A549 (cell line): ENCODE data around the gene CLPSL1. TPM values are rescaled to one million over a fixed set of nuclear protein-coding genes. Genes with fewer than 3 reads are reported as not detected.
A peak's percentile ranks its signal among the peaks of the same experiment; 100 is the strongest.

ENCODE experiments used
- ATAC-seq, 2 experiments: fragments of 200-7000 bp in 1 of 2; fragments of >200 bp in 1 of 2; cut with Nextera tagmentation in 1 of 2; cut with Tn5 transposase in 1 of 2; 3 replicates each; pipeline versions ENCODE4 v1.8.0 to v1.9.1; 2018 to 2020; ENCODE audit warnings: mild to moderate bottlenecking in 1 of 2, moderate library complexity in 1 of 2
- CTCF ChIA-PET: fragments of 300-600 bp; sonication (Branson Sonifier 250); formaldehyde crosslinking; extraction: SDS; loops from one replicate; lab custom pipeline; 2021; ENCODE audit warnings: antibody characterized with exemption, inconsistent platforms; lab: Yijun Ruan, JAX
- POLR2A ChIA-PET: fragments of 350-600 bp; formaldehyde crosslinking; extraction: SDS; loops from one replicate; lab custom pipeline; 2021; ENCODE audit warnings: antibody characterized with exemption, inconsistent platforms; lab: Yijun Ruan, JAX
- DNase-seq, 2 experiments: peaks; one replicate each; pipeline versions ENCODE4 v3.0.0 to v3.0.0-alpha.2; 2011 to 2016; ENCODE audit warnings: low read depth in 1 of 2, low spot score in 1 of 2
- FAIRE-seq: peaks from 2 replicates; lab custom pipeline; 2011; peaks lifted over from hg19 to GRCh38; lab: Jason Lieb, UNC
- H3K27ac ChIP-seq, 2 experiments: fragments of >200 bp; sonication (Bioruptor Twin); formaldehyde crosslinking; 3 replicates each; pipeline ENCODE4 v1.5.1; 2016 to 2017
- H3K4me1 ChIP-seq: fragments of >200 bp; sonication (Bioruptor Twin); formaldehyde crosslinking; 3 replicates; pipeline ENCODE4 v1.6.1; 2016
- H3K4me2 ChIP-seq: fragments of >200 bp; sonication (Bioruptor Twin); formaldehyde crosslinking; 3 replicates; pipeline ENCODE4 v1.6.1; 2016
- H3K4me3 ChIP-seq: fragments of >200 bp; sonication (Bioruptor Twin); formaldehyde crosslinking; 3 replicates; pipeline ENCODE4 v1.5.1; 2016
- H3K9me3 ChIP-seq: fragments of >200 bp; sonication (Bioruptor Twin); formaldehyde crosslinking; 3 replicates; pipeline ENCODE4 v1.6.1; 2016
- ATOH8 ChIP-seq: fragments of 250-450 bp; sonication (Bioruptor Pico); IDR thresholded peaks from 2 replicates; pipeline ENCODE4 v1.5.0; 2020; ENCODE audit warnings: low read depth, mild to moderate bottlenecking, moderate library complexity
- BCL3 ChIP-seq: fragments of >200 bp; sonication (Bioruptor Twin); formaldehyde crosslinking; IDR thresholded peaks from 3 replicates; pipeline ENCODE4 v1.6.1; 2016
- CBX2 ChIP-seq: fragments of 200-600 bp; sonication (generic); IDR thresholded peaks from 2 replicates; pipeline ENCODE4 v1.6.1; 2016; ENCODE audit warnings: low read depth, mild to moderate bottlenecking, borderline replicate concordance
- CBX8 ChIP-seq: fragments of 200-600 bp; sonication (generic); IDR thresholded peaks from 2 replicates; pipeline ENCODE4 v1.6.1; 2016
- CHD2 ChIP-seq: fragments of 150-350 bp; IDR thresholded peaks from 2 replicates; pipeline ENCODE4 v1.6.1; 2014; ENCODE audit warnings: low read length; ENCODE audit not compliant: partially characterized antibody
- CHD4 ChIP-seq: fragments of 200-600 bp; sonication (generic); IDR thresholded peaks from 2 replicates; pipeline ENCODE4 v1.6.1; 2016; ENCODE audit warnings: antibody characterized with exemption, mild to moderate bottlenecking, borderline replicate concordance
- CTCF ChIP-seq: fragments of >200 bp; sonication (Bioruptor Twin); formaldehyde crosslinking; IDR thresholded peaks from 3 replicates; pipeline ENCODE4 v1.5.1; 2016
- E2F6 ChIP-seq: IDR thresholded peaks from 2 replicates; pipeline ENCODE4 v1.6.1; 2012; ENCODE audit warnings: low read depth, borderline replicate concordance
- EHF ChIP-seq: fragments of 250-450 bp; sonication (Bioruptor Pico); IDR thresholded peaks from 2 replicates; pipeline ENCODE4 v1.5.0; 2020; ENCODE audit warnings: mild to moderate bottlenecking
- EP300 ChIP-seq, 2 experiments: fragments of >200 bp; sonication (Bioruptor Twin); formaldehyde crosslinking; IDR thresholded peaks; 2 replicates in 1 of 2; 3 replicates in 1 of 2; pipeline ENCODE4 v1.6.1; 2016 to 2017
- FOXS1 ChIP-seq: fragments of 250-450 bp; sonication (Bioruptor Pico); IDR thresholded peaks from 2 replicates; pipeline ENCODE4 v1.5.0; 2020; ENCODE audit warnings: mild to moderate bottlenecking, moderate library complexity
- GATA3 ChIP-seq: IDR thresholded peaks from 2 replicates; pipeline ENCODE4 v1.6.1; 2012; ENCODE audit warnings: borderline replicate concordance
- HDAC2 ChIP-seq: fragments of 200-600 bp; sonication (generic); IDR thresholded peaks from 2 replicates; pipeline ENCODE4 v1.6.1; 2016
- JUN ChIP-seq, 2 experiments: fragments of >200 bp; sonication (Bioruptor Twin); formaldehyde crosslinking; IDR thresholded peaks; 2 replicates in 1 of 2; 3 replicates in 1 of 2; pipeline ENCODE4 v1.6.1; 2016 to 2017
- JUNB ChIP-seq: fragments of >200 bp; sonication (Bioruptor Twin); formaldehyde crosslinking; IDR thresholded peaks from 2 replicates; pipeline ENCODE4 v1.6.1; 2016
- MAZ ChIP-seq: fragments of 150-350 bp; IDR thresholded peaks from 2 replicates; pipeline ENCODE4 v1.6.1; 2014; ENCODE audit warnings: antibody characterized with exemption, low read depth, low read length, borderline replicate concordance
- NFE2L2 ChIP-seq: fragments of 150-350 bp; conservative IDR thresholded peaks from 2 replicates; pipeline ENCODE4 v1.6.1; 2014; ENCODE audit warnings: low read length
- NPAS2 ChIP-seq: fragments of 250-450 bp; sonication (Bioruptor Pico); IDR thresholded peaks from 2 replicates; pipeline ENCODE4 v1.8.0; 2022; ENCODE audit warnings: mild to moderate bottlenecking, moderate library complexity, borderline replicate concordance
- NR3C1 ChIP-seq: fragments of >200 bp; sonication (Bioruptor Twin); formaldehyde crosslinking; IDR thresholded peaks from 3 replicates; pipeline ENCODE4 v1.6.1; 2017
- POLR2AphosphoS2 ChIP-seq: conservative IDR thresholded peaks from 2 replicates; pipeline ENCODE4 v1.6.1; 2012; ENCODE audit warnings: low read length, improper control_type of control experiment, inconsistent platforms
- RAD21 ChIP-seq, 2 experiments: fragments of >200 bp in 1 of 2; sonication (Bioruptor Twin) in 1 of 2; formaldehyde crosslinking in 1 of 2; IDR thresholded peaks in 1 of 2; conservative IDR thresholded peaks in 1 of 2; 2 replicates in 1 of 2; 3 replicates in 1 of 2; pipeline ENCODE4 v1.6.1; 2012 to 2018; ENCODE audit warnings: inconsistent platforms in 1 of 2
- RARB ChIP-seq: fragments of 250-450 bp; sonication (Bioruptor Pico); IDR thresholded peaks from 2 replicates; pipeline ENCODE4 v1.8.0; 2021; ENCODE audit warnings: mild to moderate bottlenecking, moderate library complexity
- RCOR1 ChIP-seq: fragments of 150-350 bp; IDR thresholded peaks from 2 replicates; pipeline ENCODE4 v1.6.1; 2014; ENCODE audit warnings: antibody characterized with exemption, low read length, low read depth
- RFX5 ChIP-seq: fragments of 450-650 bp; IDR thresholded peaks from 2 replicates; pipeline ENCODE4 v1.7.1; 2014; ENCODE audit warnings: antibody characterized with exemption, mild to moderate bottlenecking, moderate library complexity
- SMC3 ChIP-seq: fragments of >200 bp; sonication (Bioruptor Twin); formaldehyde crosslinking; IDR thresholded peaks from 3 replicates; pipeline ENCODE4 v1.6.1; 2018; ENCODE audit warnings: inconsistent platforms
- ZSCAN20 ChIP-seq: fragments of 250-450 bp; sonication (Bioruptor Pico); IDR thresholded peaks from 2 replicates; pipeline ENCODE4 v1.8.0; 2022; ENCODE audit warnings: mild to moderate bottlenecking, moderate library complexity
- WGBS: methylation state at CpG from one replicate; pipeline ENCODE4 v1.1.6; 2017; ENCODE audit errors: missing lambda C conversion rate; 5-methylcytosine and 5-hydroxymethylcytosine counted together
- polyA plus RNA-seq, 4 experiments: library from polyadenylated mRNA; depleted of rRNA in 3 of 4; stranded (reverse); fragments of >200 nt; fragmentation: RNase III in 1 of 4; extraction: RNeasy Plus Mini Kit Qiagen cat#74134 plus additional on column Dnase treatment in 1 of 4; gene quantifications; 2 replicates in 3 of 4; 3 replicates in 1 of 4; pipeline ENCODE4 v1.2.3, GENCODE V29; 2011 to 2017

Gene CLPSL1
- polyA plus RNA-seq, 2 of the 4 experiments (the other 2 are of a cell fraction), result not detected

- CTCF ChIA-PET, result interaction anchor here (0.6 to 7.2 kb wide), 23 partner anchors 12 to 225 kb away, joined by 3 to 129 read pairs (median 5); no protein-coding TSS in a partner anchor
- POLR2A ChIA-PET, result no interaction called here
- no peak overlapping the region for H3K4me3 ChIP-seq
- FAIRE-seq (no peak), DNase-seq (no peak), ATAC-seq (no peak)
- H3K4me1 ChIP-seq, result peaks cover 18% of the 10 kb centered on the region
- no peak overlapping the region for H3K4me2 ChIP-seq
- no peaks in the 10 kb centered on the region for H3K9me3 ChIP-seq
- 100% methylated on average over 3 of the region's 3 CpGs for WGBS
- TF ChIP-seq POLR2AphosphoS2 (no peak), BCL3 (no peak), MAZ (no peak)
- H3K27ac ChIP-seq, result peak overlapping the region in 1 of 2 experiments; percentile 99; a peak in 1 of 6 replicates
These were observed 45.4 kb upstream of the CLPSL1 start for GRCh38 chr6:35735452-35735851.

- Histone ChIP-seq H3K9me3 (no peaks in the 10 kb centered on the region), H3K4me2 (no peak overlapping the region), H3K27ac (peak overlapping the region in 1 of 2 experiments; percentile 99; a peak in 1 of 6 replicates), H3K4me1 (peaks cover 12% of the 10 kb centered on the region), H3K4me3 (no peak overlapping the region)
- DNase-seq (peak; percentile 39 to 65), ATAC-seq (peak; percentile 47 to 71; a peak in 4 of 6 replicates), FAIRE-seq (no peak)
- ChIA-PET CTCF (interaction anchor here (0.6 to 7.2 kb wide), 44 partner anchors 8 to 442 kb away, joined by 3 to 129 read pairs (median 5); no protein-coding TSS in a partner anchor), POLR2A (interaction anchor here (0.5 to 0.7 kb wide), 2 partner anchors 9 to 52 kb away, joined by 3 to 4 read pairs; no protein-coding TSS in a partner anchor)
- TF ChIP-seq NR3C1 (no peak), E2F6 (no peak), JUN (IDR thresholded peaks at IDR 0.05) (no peak), ZSCAN20 (CRISPR knock-in tag) (no peak), NFE2L2 (no peak), BCL3 (no peak), NPAS2 (CRISPR knock-in tag) (no peak), EP300 (IDR thresholded peaks at IDR 0.05) (no peak), JUNB (no peak), HDAC2 (no peak), CHD4 (no peak), RAD21 (conservative IDR thresholded peaks at IDR 0.05 in 1 of 2, IDR thresholded peaks at IDR 0.05 in 1 of 2) (peak; percentile 84 to 91), RCOR1 (no peak), CTCF (peak; percentile 79), CHD2 (no peak), SMC3 (peak; percentile 84), ATOH8 (CRISPR knock-in tag) (no peak), CBX2 (no peak), EHF (CRISPR knock-in tag) (no peak), FOXS1 (CRISPR knock-in tag) (no peak), RFX5 (no peak), GATA3 (no peak), CBX8 (no peak), RARB (CRISPR knock-in tag) (no peak)
- 51% methylated on average over 8 of the region's 8 CpGs for WGBS
These were observed 44.4 kb upstream of the CLPSL1 start for GRCh38 chr6:35736253-35736894.
